K562 (cell line): Measurements from ENCODE around the gene BSDC1.

Experiments
- CHD4 ChIP-seq: fragments of 200-600 bp; sonication (generic); IDR thresholded peaks from 3 replicates; pipeline ENCODE4 v1.6.1; 2012; ENCODE audit warnings: low read depth, mild to moderate bottlenecking, mixed read lengths, low read length, inconsistent platforms; ENCODE audit not compliant: insufficient read depth, insufficient replicate concordance, poor library complexity, severe bottlenecking
- CTCF ChIP-seq, 3 experiments: IDR thresholded peaks in 2 of 3; conservative IDR thresholded peaks in 1 of 3; 2 replicates each; pipeline ENCODE4 v1.5.1; 2011 to 2012; ENCODE audit warnings: low read length in 3 of 3, mild to moderate bottlenecking in 3 of 3, control low read depth in 2 of 3, improper control_type of control experiment in 1 of 3, inconsistent platforms in 1 of 3, low read depth in 1 of 3, mixed read lengths in 1 of 3, moderate library complexity in 1 of 3; ENCODE audit not compliant: insufficient read depth in 2 of 3
- E2F4 ChIP-seq: sonication (generic); formaldehyde crosslinking; IDR thresholded peaks from 2 replicates; pipeline ENCODE4 v1.8.0; 2022; ENCODE audit warnings: mild to moderate bottlenecking, low read depth, missing genetic modification reagents
- EP300 ChIP-seq: IDR thresholded peaks from 2 replicates; pipeline ENCODE4 v1.6.1; 2012; ENCODE audit warnings: low read length, improper control_type of control experiment
- MAX ChIP-seq: sonication (generic); formaldehyde crosslinking; IDR thresholded peaks from 2 replicates; pipeline ENCODE4 v1.9.0; 2022; ENCODE audit warnings: mild to moderate bottlenecking, missing genetic modification reagents
- POLR2AphosphoS5 ChIP-seq: IDR thresholded peaks from 2 replicates; pipeline ENCODE4 v1.6.1; 2011; ENCODE audit warnings: mild to moderate bottlenecking, low read depth, low read length, moderate library complexity; ENCODE audit not compliant: control insufficient read depth, insufficient read depth
- PRPF4 ChIP-seq: fragments of 200-400 bp; formaldehyde crosslinking; IDR thresholded peaks from one replicate; pipeline ENCODE4 v1.6.1; 2017; ENCODE audit warnings: low read length, low read depth, mild to moderate bottlenecking; ENCODE audit not compliant: insufficient read depth, poor library complexity, severe bottlenecking
- SP2 ChIP-seq: IDR thresholded peaks from 2 replicates; pipeline ENCODE4 v1.6.1; 2011; ENCODE audit warnings: mild to moderate bottlenecking, low read depth, low read length, moderate library complexity; ENCODE audit not compliant: poor library complexity, severe bottlenecking; ENCODE audit errors: extremely low read depth
- USF2 ChIP-seq: sonication (generic); formaldehyde crosslinking; IDR thresholded peaks from 2 replicates; pipeline ENCODE4 v1.5.0; 2020; ENCODE audit warnings: missing genetic modification reagents
- ZNF780A ChIP-seq: fragments of 250-450 bp; sonication (Bioruptor Pico); IDR thresholded peaks from 2 replicates; pipeline ENCODE4 v1.5.0; 2021; ENCODE audit warnings: mild to moderate bottlenecking

GRCh38 chr1:32373996-32374592 lies 20.1 kb downstream of the BSDC1 start:
- TF ChIP-seq E2F4 (CRISPR knock-in tag) (no peak), CHD4 (no peak), ZNF780A (CRISPR knock-in tag) (no peak), USF2 (no peak), EP300 (no peak), POLR2AphosphoS5 (no peak), CTCF (IDR thresholded peaks at IDR 0.05 in 2 of 3, conservative IDR thresholded peaks at IDR 0.05 in 1 of 3; ENCODE audit: insufficient read depth in 2 of 3, low read depth in 1 of 3, low read length in 3 of 3) (no peak), MAX (CRISPR knock-in tag) (no peak), PRPF4 (no peak), SP2 (no peak)
